DMS79 (cell line): ENCODE results near the gene AKNAD1.
A peak's percentile ranks its signal among the peaks of the same experiment; 100 is the strongest.

Experiments
- DNase-seq: peaks from one replicate; lab custom pipeline; 2025; lab: John Stamatoyannopoulos, UW

AKNAD1 gene

DNA sequence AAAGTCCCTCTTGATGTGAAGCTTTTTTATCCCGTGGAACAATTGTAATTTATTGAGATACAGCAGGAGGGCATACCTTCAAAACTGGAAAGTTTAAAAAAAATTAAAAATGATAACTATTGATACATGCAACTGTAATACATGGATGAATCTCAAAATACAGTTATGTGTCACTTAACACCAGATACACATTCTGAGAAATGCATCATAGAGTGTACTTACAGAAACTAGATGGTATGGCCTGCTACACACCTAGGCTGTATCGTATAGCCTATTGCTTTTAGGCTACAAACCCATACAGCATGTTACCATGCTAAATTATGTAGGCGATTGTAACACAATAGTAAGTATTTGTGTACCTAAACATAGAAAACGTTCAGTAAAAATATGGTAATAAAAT is 7.1 kb upstream of the AKNAD1 start:
- DNase-seq, result no peak

DNA sequence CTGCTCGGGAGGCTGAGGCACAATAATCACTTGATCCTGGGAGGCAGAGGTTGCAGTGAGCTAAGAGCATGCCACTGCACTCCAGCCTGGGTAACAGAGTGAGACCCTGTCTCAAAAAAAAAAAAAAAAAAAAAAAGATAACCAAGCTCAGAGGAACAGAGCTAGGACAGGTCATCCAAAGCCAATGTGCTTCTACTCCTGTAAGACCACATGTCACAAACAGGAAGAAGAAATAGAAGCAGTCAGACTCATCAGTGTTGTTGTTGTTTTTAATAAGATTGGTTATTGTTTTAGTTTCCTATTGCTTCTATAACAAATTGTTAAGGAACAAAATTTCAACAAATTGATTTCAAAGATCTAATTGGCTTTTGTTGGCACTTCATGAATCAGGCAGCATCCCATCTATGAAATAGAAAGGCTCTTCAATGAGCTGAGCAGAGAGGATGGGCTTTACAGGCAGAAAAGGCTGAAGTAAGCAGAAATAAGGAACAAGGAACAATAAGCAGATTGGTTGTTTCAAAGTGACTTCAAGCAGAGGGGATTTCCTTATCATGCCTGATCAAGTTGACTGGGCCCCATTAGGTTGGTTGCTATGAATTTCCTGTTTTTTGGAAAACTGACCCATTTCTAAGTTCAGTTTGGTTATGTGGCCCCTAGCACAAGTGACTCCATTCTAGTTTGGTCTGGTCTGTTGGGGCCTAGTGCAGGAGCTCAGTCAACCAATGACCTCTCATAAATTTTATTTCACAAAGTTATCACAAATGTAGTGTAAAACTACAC is 6.0 kb upstream of the AKNAD1 start:
- no peak for DNase-seq

DNA sequence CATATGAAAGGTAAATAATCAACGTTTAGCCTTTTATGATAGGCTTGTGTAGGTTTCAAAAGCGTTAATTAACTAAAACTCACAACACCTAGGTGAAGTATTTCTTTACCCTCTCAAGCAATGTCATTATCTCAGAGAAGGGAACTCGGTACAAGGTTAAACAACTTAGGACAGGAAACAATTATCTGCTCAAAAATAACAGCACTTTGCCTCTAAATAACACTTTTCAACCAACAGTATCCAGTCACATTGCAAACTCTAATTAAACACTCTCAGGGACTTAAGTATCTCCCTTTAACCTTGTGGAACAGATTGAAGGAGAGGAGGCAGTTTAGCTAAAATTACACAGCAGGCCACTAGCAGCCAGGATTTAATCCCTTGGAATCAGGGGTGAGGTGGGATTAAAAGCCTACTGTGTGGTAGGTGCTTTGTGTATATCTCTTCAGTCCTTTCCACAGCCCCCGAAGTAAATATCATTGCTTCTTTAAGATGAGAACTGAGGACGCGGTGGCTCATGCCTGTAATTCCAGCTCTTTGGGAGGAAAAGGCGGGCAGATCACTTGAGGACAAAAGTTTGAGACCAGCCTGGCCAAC is 5.2 kb upstream of the AKNAD1 start:
- DNase-seq, result no peak

DNA sequence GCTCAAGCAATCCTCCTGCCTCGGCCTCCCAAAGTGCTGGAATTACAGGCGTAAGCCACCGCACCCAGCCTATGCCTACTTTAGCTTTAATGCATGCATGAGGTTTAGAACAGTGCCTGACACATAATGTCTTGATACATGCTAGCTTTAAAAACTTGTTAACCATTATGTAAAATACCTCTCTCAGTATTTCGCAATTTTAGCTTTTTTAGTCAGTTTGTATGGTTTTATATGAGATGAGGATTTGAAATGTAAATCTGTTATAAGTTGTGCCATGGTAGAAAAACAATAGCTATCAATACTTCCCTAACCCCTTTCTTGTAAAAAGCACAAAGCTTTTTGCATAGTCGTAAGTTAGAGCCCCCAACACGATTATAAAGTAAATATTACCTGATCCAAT is 4.7 kb upstream of the AKNAD1 start:
- no peak for DNase-seq

DNA sequence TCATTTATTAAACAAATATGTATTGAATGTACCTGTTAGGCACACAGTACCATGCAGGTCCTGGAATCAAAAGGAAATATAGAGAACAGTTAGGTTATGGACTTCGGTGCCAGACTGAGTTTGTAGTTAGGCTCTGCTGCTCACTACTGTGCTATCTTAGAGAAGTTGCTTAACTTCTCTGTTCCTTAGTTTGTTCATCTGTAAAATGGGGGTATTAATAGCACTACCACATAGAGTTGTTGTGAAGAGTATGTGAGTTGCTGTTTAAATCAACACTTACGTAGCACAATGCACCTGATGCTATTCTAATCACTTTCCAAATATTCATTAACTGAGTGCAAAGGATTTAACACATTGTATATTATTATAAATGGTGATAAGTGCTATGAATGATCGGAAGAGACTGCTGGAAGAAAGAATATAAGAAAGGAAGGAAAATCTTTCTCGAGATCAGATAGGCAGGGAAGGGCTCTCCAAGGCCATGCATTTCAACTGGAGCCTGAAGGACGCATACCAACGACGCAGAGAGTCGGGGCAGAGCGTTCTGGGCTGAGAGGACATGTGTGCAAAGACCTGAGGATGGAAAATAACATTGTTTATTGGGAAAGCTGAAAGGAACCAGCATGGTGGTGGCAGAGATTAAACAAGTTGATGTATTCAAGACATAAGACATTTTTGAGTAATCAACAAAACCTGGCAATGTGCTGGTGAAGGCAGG is 3.5 kb upstream of the AKNAD1 start:
- no peak for DNase-seq

DNA sequence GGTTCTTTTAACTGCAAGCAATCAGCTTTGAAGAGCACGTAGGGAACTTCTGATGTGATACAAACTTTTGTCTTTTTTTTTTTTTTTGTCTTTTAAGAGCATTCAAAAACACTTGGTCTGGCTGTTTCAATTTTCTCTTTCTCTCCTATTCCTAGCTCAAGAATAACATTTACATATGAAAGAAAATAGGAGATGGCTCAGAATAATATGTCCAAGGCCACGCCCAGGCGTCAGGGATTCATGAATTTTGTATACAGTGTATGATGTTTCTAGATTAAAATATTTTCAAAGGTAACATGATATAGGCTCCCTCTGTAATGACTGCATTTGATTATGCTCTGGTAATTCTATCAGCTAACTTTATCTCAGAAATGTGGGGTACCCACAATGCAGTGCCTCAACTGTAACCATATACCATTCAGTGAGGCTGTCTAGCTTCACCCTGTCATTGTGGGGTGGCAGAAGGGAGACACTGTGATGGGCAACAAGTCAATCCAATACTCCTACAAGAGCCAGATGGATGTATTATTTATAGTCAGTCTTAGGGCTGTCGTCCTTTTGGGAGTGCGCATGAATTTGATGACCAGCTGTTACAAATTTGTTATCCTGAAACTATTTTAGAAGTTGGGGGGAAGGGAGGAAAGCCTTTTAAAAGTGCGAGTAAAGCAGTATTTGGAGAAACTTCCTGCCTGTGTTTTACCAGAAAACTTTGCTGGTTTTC is 1.5 kb upstream of the AKNAD1 start:
- DNase-seq, result no peak

DNA sequence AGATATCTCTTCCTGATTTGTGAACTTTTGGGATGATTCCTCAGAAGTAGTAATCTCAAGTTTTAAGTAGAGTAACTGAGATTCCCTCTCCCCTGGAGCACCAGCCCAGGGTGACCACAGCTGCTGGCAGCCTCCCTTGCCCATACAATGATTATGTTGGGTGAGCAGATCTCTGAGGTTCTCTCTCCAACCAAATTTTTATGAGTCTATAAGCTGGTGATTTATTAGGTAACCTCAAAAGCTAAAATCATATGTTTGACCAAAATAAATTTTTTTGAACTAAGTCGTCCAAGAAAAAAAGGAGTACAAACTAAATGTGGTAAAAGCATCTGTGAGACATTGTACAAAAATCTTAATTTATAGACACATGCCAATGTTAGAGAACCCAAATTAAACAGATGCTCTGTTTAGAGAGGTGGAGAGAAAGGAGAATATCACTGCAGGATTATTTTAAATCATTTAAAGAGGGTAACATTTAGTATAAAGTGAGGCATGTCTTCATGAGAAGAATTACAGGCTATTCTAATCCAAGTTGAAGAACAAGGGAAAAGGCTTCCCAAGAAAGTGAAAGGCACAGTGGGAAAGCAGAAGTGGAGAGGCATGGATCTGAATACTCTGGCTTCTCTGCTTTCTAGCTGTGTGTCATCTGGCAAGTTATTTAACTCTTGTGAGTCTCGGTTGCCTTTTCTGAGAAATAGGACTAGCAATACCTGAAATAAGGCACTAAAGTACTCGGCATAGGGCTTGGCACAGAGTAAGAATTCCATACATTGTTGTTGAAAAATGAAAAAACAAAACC is 2.5 kb downstream of the AKNAD1 start:
- DNase-seq, result no peak

DNA sequence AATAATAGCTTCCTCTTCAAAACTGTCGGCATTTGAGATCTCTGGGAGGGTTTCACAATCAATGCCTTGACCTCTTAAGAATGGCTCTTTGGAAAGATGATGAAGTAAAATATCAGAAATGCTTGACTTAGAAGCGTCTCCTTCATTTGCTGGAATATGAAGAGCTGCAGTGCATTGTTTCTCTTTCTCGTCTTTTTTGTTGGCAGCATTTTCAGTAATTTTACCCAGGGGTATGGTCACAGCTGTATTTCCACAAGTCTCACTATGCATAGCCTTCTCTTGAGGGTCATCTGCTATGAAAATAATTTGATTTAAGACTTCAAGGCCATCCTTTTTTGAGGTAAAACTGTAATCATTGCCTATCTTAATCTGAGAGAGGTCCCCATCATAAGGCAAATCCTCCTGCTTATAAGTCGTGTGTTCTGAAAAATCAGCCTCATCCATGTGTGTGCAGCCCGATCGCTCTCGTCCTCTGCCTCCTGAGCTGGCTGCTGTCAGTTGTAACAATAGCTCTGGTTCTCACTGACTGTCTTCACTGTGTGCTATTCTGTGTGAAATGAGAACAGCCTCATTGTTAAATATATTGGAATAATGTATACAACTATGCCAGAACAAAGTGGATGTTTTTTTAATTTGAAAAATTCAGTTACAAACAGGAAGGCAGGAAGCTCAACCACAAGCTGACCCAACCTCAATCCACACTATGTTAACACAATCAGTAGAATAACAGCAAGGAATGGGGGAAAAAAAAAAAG is 4.5 kb downstream of the AKNAD1 start:
- no peak for DNase-seq

DNA sequence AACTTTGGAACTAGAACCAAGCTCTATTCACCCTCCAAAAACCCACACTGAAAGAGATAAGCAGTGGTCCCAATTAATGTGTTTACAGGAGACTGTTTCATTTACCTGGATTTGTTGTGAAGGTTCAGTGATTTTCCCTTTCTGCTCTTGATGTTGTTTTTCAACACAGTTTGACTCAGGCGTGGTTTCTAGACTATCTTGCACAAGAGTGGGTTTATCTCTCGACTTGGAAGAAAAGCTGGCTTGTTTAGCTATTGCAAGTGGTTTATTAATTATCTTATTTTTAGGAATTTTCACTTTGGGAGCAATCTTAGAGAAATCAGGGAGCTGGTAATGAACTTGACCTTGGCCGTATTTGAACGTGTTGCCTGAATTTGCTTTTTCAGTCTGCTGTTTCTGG is 5.3 kb downstream of the AKNAD1 start:
- DNase-seq, result no peak

DNA sequence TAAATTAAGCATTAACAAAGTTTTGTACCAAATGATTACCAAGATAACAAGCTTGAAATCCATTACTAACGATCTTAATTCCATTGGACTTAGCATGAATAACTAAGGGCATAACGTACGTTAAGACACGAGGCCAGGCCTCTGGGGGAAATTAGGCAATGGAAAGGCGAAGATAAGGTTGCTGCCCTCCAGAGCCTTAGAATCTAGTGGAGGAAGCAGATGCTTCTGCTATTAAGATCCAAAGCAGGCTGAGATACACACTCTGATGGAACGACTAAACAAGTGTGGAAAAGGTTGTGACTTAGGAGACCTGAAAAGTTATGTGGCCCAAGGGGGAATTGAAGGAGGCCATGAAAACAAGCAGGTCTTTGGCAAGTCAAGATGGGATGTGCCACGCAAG is 6.0 kb downstream of the AKNAD1 start:
- DNase-seq, result no peak

DNA sequence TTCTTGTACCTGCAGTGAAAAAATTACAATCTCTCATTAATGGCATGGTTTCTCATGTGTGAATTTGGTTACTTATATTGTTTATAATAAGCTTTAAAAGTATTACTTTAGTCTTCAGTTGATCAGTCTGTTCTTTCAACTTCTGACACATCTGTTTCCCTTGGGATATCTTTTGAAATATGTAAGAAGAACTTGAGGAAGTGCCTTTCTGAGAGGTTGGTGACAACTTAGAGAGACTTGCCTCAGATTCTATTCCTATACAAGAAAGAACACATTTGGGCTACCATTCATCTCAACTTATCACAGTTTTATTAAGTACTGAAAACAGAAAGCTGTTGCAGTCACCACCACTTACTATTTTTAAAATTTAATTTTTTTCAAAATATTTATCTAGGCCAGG is 8.1 kb downstream of the AKNAD1 start:
- DNase-seq, result no peak

DNA sequence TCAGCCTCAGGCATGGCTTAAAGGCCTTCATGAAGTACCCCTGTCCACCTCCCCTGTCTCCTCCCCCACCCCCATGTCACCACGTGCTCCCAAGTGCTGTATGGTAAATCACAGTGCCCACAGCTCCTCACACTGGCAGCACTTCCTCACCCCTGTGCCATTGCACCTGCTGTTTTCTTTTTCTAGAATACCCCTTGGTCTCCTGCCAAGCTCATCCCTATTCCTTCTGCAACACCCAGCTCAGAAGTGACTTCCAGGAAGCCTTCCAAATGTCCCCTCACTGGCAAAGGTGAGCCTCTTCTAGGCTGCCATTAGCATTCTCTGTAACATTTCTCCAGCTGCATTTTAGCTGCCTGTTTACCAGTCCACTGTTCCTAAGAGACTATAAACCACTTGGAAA is 9.4 kb downstream of the AKNAD1 start:
- peak; percentile 25 for DNase-seq

DNA sequence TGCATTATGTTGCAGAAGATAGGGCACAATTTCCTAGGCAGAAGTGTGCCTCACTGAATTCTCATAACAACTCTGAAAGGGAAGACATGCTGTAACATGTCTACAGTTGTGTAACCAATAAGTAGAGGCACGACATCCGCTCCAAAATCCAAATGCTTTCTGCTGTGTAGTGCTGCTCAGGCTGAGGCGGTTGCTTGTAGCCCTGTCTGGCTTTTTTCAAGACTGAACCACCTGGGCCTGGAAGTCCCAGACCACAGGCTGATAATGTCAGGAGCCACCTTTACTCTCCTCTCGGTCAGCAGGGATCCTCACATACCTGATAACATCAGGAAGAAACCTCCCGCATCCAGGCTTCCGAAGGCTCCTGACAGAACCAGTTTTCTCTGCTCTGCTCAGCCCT is 10.9 kb downstream of the AKNAD1 start:
- DNase-seq, result no peak

DNA sequence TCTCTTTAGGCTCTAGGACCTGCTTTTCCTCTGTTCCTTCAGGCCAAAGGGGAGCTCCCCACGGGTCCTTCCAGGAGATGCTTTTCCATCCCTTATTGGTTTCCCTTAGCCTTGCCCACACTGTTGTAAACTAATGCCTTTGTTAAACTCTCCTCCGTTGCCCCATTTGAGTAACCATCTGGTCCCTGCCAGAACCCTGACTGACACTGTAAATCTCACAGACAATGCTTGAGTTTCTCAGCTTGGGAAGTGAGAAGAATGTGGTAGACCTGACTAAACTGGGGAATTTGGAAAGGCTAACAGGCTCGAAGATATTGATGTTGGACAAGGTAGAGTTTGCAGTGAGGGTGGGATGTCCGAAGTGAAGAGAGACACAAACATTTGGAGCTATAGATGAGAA is 11.4 kb downstream of the AKNAD1 start:
- DNase-seq, result no peak

DNA sequence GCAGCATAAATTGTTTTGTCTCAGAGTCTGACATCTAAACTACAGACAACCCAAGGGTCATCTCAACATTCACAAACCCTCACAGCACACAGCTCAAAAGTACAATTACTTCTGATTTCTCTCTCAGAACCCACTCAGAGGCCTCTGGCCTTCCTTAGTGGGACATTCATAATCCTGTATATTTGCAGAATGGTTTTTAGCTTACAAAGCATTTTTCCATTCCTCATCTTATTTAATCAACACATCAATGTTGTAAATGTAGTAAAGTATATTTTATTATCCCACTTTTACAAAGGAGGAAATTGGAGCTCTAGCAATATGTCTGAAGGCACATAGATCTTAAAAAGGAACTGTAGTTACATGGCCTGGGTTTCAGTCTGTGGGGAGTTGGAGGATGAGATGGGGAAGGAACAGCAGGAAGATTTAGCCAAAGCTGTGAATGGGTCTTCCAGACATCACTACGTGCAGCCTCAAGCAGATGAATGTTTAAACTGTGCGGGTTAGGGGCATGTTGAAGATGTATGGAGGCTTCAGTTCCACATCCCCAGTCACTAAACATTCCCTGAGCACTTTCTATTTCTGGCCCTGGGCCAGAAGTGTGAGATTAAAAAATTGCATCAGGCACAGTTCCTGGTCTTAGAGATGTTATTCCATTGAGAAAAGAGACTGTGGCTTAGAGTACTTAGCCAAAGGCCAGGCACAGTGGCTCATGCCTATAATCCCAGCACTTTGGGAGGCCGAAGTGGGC is 13.3 kb downstream of the AKNAD1 start:
- no peak for DNase-seq

DNA sequence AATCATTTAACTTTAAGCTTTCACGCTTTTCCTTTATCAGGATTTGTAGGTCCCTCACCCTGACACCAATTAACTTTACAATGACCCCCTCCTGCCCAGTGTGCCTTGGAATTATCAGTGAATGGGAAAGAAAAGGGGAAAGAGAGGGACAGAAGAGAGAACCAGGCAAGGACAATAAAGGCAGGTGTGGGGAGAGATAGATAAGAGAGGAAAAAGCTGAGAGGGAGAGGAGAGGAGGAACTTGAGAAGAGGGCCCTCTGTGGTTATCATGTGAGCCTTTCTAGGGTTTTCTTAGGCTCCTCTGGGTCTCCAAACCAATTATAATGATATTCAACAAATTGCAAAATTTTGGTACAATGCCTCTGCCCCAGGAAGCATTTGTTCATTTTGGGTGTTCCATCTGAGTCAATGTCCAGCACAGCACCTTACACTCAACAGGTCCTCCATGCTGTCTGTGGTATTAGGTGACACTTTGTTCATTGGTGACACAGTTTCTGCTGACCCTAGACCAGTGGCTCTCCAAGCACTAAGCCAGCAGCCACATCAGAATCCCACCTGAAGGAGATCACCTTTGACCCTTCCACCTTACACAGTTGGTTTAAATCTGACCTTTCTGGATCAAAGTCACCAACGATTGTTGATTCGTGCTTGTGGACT is 14.2 kb downstream of the AKNAD1 start:
- DNase-seq, result no peak

DNA sequence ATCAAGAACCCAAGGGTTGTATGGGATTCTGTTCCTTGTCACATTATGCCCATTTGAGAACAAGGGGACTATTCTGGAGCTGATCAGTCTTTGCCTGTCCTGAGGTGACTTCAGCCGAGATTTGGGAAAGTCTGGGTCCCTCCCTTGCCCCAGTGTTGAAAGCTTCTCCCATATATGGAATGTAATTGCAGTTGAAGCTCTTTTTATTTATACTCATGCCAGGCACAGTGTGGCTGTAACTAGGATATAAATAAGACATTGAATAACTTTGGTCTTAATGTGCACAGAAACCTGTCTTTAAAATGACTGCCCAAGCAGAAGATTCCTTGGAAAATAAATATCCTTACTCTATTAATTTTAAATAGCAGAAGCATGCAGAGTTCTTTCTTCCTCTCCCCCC is 15.2 kb downstream of the AKNAD1 start:
- no peak for DNase-seq

DNA sequence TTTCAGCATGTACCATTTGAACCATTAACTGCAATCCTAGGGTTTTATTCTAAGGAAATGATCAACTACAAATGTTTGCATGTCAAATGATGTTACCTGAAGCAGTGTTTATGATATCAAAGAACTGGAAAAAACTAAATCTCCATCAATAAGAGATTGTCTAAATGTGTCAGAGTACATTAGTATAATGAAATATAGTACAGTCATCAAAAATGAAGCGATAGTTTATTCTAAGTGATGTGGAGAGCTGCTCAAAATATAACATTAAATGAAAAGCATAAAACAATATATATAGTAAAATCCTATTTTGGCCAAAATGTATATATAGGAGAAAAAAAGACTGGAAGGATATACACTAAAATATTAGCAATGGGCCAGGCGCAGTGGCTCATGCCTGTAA is 24.0 kb downstream of the AKNAD1 start:
- DNase-seq, result no peak

DNA sequence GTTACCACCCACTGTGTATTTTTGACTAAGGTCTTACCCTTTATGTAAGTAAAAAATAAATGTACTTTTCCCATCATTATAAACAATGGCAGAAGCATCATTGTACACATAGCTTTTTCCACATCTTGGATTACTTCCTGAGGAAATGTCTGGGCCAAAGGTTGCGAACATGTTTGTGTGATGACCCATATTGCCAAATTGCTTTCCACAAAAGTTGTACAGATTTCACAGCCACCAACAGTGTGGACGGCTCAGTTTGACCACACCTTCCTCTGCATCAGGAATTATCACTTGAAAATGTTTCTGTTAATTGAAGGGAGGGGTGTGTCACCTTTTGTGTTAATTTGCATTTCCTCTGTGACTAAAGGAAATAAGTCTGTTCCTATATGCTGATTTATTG is 25.7 kb downstream of the AKNAD1 start:
- no peak for DNase-seq
